ENCODE data around the gene NPHP1. TPM values are rescaled to one million over a fixed set of nuclear protein-coding genes. Genes with fewer than 3 reads are reported as not detected.
"Not testable (repeated sequence)": the region's sequence is repeated elsewhere in the genome, so short reads cannot be mapped to it uniquely, and the experiment has no call there.

The NPHP1 gene
- total and polyA plus RNA-seq, 2 donors (not counting 1 experiment from before 2014, with no cell fraction given): 2.4 TPM

GRCh38 chr2:110101901-110102803 lies 102.7 kb downstream of the NPHP1 start:
- intact Hi-C loops (cut with micrococcal nuclease): no loop called here
- no peak for DNase-seq
- H3K36me3 ChIP-seq (replicated peaks in 1 of 2; ENCODE audit: control extremely low read depth in 1 of 2, control insufficient read depth in 1 of 2, extremely low read depth in 1 of 2, insufficient read depth in 2 of 2, low read length in 1 of 2): no peaks in the 10 kb centered on the region
- no peak overlapping the region for H3K27ac ChIP-seq (ENCODE audit: low read length in 2 of 2)
- H3K4me1 Mint-ChIP-seq: no peaks in the 10 kb centered on the region
- H3K4me2 ChIP-seq (replicated peaks; ENCODE audit: low read depth, low read length, poor library complexity, severe bottlenecking): no peak overlapping the region
- no peak overlapping the region for H3K4me3 ChIP-seq (ENCODE audit: control extremely low read depth in 1 of 5, extremely low read depth in 1 of 5, insufficient read depth in 1 of 5, low read depth in 2 of 5, low read length in 4 of 5)
- peaks cover 0 to 6% (median 0%) of the 10 kb centered on the region in 3 donors for H3K9me3 ChIP-seq (ENCODE audit: control extremely low read depth in 1 of 3, control insufficient read depth in 2 of 3, insufficient read depth in 1 of 3, low read length in 2 of 3)
- H3K4me3 Mint-ChIP-seq: no peak overlapping the region
- H2AFZ ChIP-seq (ENCODE audit: insufficient read depth, low read depth, low read length, poor library complexity, severe bottlenecking): no peak overlapping the region
- no peak overlapping the region for H3K9ac ChIP-seq (ENCODE audit: low read length)
- peaks cover 2% of the 10 kb centered on the region for H3K9me3 Mint-ChIP-seq (ENCODE audit: insufficient read depth)
- ATAC-seq (ENCODE audit: low read depth): no peak
- H3K27me3 Mint-ChIP-seq: peaks cover 37% of the 10 kb centered on the region
- CTCF ChIA-PET: no interaction called here
- H3K27ac Mint-ChIP-seq: no peak overlapping the region
- WGBS (ENCODE audit: insufficient coverage): 79% methylated on average over 8 of the region's 9 CpGs
- no peaks in the 10 kb centered on the region for H4K20me1 ChIP-seq (ENCODE audit: control insufficient read depth, insufficient read depth, low read length, poor library complexity, severe bottlenecking)
- H3K4me1 ChIP-seq (ENCODE audit: control insufficient read depth in 2 of 2, insufficient read depth in 2 of 2, low read length in 2 of 2): no peaks in the 10 kb centered on the region
- TF ChIP-seq, protein P1, sequence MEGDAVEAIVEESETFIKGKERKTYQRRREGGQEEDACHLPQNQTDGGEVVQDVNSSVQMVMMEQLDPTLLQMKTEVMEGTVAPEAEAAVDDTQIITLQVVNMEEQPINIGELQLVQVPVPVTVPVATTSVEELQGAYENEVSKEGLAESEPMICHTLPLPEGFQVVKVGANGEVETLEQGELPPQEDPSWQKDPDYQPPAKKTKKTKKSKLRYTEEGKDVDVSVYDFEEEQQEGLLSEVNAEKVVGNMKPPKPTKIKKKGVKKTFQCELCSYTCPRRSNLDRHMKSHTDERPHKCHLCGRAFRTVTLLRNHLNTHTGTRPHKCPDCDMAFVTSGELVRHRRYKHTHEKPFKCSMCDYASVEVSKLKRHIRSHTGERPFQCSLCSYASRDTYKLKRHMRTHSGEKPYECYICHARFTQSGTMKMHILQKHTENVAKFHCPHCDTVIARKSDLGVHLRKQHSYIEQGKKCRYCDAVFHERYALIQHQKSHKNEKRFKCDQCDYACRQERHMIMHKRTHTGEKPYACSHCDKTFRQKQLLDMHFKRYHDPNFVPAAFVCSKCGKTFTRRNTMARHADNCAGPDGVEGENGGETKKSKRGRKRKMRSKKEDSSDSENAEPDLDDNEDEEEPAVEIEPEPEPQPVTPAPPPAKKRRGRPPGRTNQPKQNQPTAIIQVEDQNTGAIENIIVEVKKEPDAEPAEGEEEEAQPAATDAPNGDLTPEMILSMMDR (IDR thresholded peaks at IDR 0.05): no peak
- TF ChIP-seq EZH2 (IDR thresholded peaks at IDR 0.05; ENCODE audit: borderline replicate concordance, insufficient read depth, low read depth, low read length, poor library complexity, severe bottlenecking): no peak
- no peaks in the 10 kb centered on the region for H3K79me2 ChIP-seq (ENCODE audit: control insufficient read depth, insufficient read depth, low read length)
- peaks cover 0 to 8% (median 0%) of the 10 kb centered on the region in 4 experiments for H3K27me3 ChIP-seq (replicated peaks in 1 of 4; ENCODE audit: control extremely low read depth in 1 of 4, control insufficient read depth in 3 of 4, insufficient read depth in 4 of 4, low read length in 3 of 4)
- POLR2A ChIA-PET: no interaction called here

DNA sequence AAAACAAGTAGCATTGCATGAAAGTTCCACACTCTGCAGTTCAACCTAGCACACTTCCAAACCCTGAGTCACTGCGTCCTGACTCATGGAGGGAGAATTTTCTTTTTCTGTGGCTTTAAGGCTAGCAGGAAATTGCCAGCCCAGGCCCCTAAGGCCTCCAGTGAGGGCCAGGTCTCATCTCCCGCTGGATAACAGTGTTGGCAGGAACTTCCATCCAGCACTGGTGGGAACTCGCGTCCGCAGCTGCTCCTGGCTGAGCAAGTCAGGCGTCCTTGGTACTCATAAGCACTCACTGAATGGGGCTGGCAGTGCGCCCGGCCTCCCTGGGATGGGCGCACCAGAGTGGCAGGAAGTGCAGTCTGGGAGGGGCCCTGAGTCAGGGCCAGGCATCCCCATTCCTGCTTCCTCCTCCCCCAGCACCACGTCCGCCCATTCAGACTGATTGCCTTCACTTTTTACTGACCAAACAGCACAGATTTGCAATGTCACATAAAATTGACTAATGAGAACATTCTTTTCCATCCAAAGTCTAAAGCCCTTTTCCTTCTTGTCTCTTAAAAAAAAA lies 103.5 kb downstream of the NPHP1 start:
- no peak for ATAC-seq (ENCODE audit: low read depth)
- H3K27me3 ChIP-seq (replicated peaks in 1 of 4; ENCODE audit: control extremely low read depth in 1 of 4, control insufficient read depth in 3 of 4, insufficient read depth in 4 of 4, low read length in 3 of 4): peaks cover 0 to 8% (median 0%) of the 10 kb centered on the region in 4 experiments
- peaks cover 32% of the 10 kb centered on the region for H3K27me3 Mint-ChIP-seq
- no peak overlapping the region for H3K9ac ChIP-seq (ENCODE audit: low read length)
- H3K4me2 ChIP-seq (replicated peaks; ENCODE audit: low read depth, low read length, poor library complexity, severe bottlenecking): no peak overlapping the region
- POLR2A ChIA-PET: no interaction called here
- intact Hi-C loops (cut with micrococcal nuclease): no loop called here
- TF ChIP-seq, protein P1 (IDR thresholded peaks at IDR 0.05): no peak
- TF ChIP-seq EZH2 (IDR thresholded peaks at IDR 0.05; ENCODE audit: borderline replicate concordance, insufficient read depth, low read depth, low read length, poor library complexity, severe bottlenecking): no peak
- no peaks in the 10 kb centered on the region for H3K4me1 Mint-ChIP-seq
- no peak overlapping the region for H2AFZ ChIP-seq (ENCODE audit: insufficient read depth, low read depth, low read length, poor library complexity, severe bottlenecking)
- H3K4me3 ChIP-seq (ENCODE audit: control extremely low read depth in 1 of 5, extremely low read depth in 1 of 5, insufficient read depth in 1 of 5, low read depth in 2 of 5, low read length in 4 of 5): no peak overlapping the region
- WGBS (ENCODE audit: insufficient coverage): 11% methylated on average over 11 of the region's 11 CpGs
- H3K79me2 ChIP-seq (ENCODE audit: control insufficient read depth, insufficient read depth, low read length): no peaks in the 10 kb centered on the region
- H3K27ac ChIP-seq (ENCODE audit: low read length in 2 of 2): no peak overlapping the region
- H3K4me1 ChIP-seq (ENCODE audit: control insufficient read depth in 2 of 2, insufficient read depth in 2 of 2, low read length in 2 of 2): no peaks in the 10 kb centered on the region
- H3K27ac Mint-ChIP-seq: no peak overlapping the region
- H3K4me3 Mint-ChIP-seq: no peak overlapping the region
- CTCF ChIA-PET: no interaction called here
- H3K9me3 Mint-ChIP-seq (ENCODE audit: insufficient read depth): peaks cover 2% of the 10 kb centered on the region
- H3K36me3 ChIP-seq (replicated peaks in 1 of 2; ENCODE audit: control extremely low read depth in 1 of 2, control insufficient read depth in 1 of 2, extremely low read depth in 1 of 2, insufficient read depth in 2 of 2, low read length in 1 of 2): no peaks in the 10 kb centered on the region
- DNase-seq: no peak
- no peaks in the 10 kb centered on the region for H4K20me1 ChIP-seq (ENCODE audit: control insufficient read depth, insufficient read depth, low read length, poor library complexity, severe bottlenecking)
- peaks cover 0 to 3% (median 0%) of the 10 kb centered on the region in 3 donors for H3K9me3 ChIP-seq (ENCODE audit: control extremely low read depth in 1 of 3, control insufficient read depth in 2 of 3, insufficient read depth in 1 of 3, low read length in 2 of 3)

- ATAC-seq (ENCODE audit: low read depth); H3K9me3 ChIP-seq (ENCODE audit: control extremely low read depth in 1 of 3, control insufficient read depth in 2 of 3, insufficient read depth in 1 of 3, low read length in 2 of 3); H3K4me3 ChIP-seq (ENCODE audit: control extremely low read depth in 1 of 5, extremely low read depth in 1 of 5, insufficient read depth in 1 of 5, low read depth in 2 of 5, low read length in 4 of 5); H3K27ac ChIP-seq (ENCODE audit: low read length in 2 of 2); H3K4me3 Mint-ChIP-seq; H3K9me3 Mint-ChIP-seq (ENCODE audit: insufficient read depth); CTCF ChIA-PET; H3K79me2 ChIP-seq (ENCODE audit: control insufficient read depth, insufficient read depth, low read length); intact Hi-C loops (cut with micrococcal nuclease); H3K4me1 Mint-ChIP-seq; H3K4me1 ChIP-seq (ENCODE audit: control insufficient read depth in 2 of 2, insufficient read depth in 2 of 2, low read length in 2 of 2); DNase-seq; H3K36me3 ChIP-seq (replicated peaks in 1 of 2; ENCODE audit: control extremely low read depth in 1 of 2, control insufficient read depth in 1 of 2, extremely low read depth in 1 of 2, insufficient read depth in 2 of 2, low read length in 1 of 2); H4K20me1 ChIP-seq (ENCODE audit: control insufficient read depth, insufficient read depth, low read length, poor library complexity, severe bottlenecking); H2AFZ ChIP-seq (ENCODE audit: insufficient read depth, low read depth, low read length, poor library complexity, severe bottlenecking); H3K4me2 ChIP-seq (replicated peaks; ENCODE audit: low read depth, low read length, poor library complexity, severe bottlenecking); POLR2A ChIA-PET; H3K9ac ChIP-seq (ENCODE audit: low read length); H3K27me3 ChIP-seq (replicated peaks in 1 of 4; ENCODE audit: control extremely low read depth in 1 of 4, control insufficient read depth in 3 of 4, insufficient read depth in 4 of 4, low read length in 3 of 4); H3K27ac Mint-ChIP-seq: not testable (repeated sequence)
- WGBS (ENCODE audit: insufficient coverage): 72% methylated on average over 4 of the region's 4 CpGs
- peaks cover 32% of the 10 kb centered on the region for H3K27me3 Mint-ChIP-seq
Observed at GRCh38 chr2:110100880-110101279, 103.9 kb downstream of the NPHP1 start.
